GM21619 (cell line): ENCODE data around the gene PTPRN2.
"Not testable (repeated sequence)": the region's sequence is repeated elsewhere in the genome, so short reads cannot be mapped to it uniquely, and the experiment has no call there.

Source experiments
- ATAC-seq: cut with Tn5 transposase; IDR thresholded peaks from one replicate; pipeline ENCODE4 v1.9.1; 2021; ENCODE audit not compliant: unreplicated experiment

The PTPRN2 gene

GRCh38 chr7:158406801-158407200 lies 180.8 kb downstream of the PTPRN2 start:
- no peak for ATAC-seq

DNA sequence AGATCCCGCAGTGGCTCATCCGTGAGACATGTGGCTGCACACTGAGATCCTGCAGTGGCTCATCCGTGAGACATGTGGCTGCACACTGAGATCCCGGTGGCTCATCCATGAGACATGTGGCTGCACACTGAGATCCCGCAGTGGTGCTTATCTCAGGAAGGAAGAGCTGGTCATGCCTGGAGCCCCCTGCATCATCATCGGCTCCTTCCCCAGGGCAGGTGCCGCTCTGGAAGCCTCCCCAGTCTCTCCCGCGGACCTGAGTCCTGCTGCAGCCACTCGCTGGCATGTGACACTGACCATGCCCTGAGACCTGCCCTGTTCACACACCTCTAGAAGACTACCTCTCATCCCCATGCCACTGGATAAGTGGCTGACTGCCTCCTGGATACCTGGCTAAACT lies 181.3 kb downstream of the PTPRN2 start:
- ATAC-seq, result no peak

GRCh38 chr7:158405771-158406170 lies 181.9 kb downstream of the PTPRN2 start:
- ATAC-seq, result not testable (repeated sequence)

DNA sequence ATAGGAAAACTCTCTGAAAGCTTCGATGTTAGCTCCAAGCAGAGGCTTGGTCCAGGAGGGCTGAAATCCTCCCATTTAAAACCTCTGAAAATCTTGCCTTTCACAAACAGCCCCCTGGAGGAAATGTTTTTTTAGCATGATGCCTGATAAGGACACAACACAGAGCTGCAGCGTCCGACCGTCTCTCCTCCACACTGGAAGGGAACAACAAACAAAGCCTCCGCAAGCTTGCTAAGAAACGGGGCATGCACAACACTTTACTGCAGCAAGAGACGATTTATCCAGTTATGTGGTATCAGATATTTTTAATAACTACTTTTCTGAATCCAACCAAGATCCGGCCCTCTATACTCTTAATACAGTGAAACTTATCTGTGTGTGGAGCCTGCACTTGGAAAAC lies 182.3 kb downstream of the PTPRN2 start:
- ATAC-seq, result no peak

DNA sequence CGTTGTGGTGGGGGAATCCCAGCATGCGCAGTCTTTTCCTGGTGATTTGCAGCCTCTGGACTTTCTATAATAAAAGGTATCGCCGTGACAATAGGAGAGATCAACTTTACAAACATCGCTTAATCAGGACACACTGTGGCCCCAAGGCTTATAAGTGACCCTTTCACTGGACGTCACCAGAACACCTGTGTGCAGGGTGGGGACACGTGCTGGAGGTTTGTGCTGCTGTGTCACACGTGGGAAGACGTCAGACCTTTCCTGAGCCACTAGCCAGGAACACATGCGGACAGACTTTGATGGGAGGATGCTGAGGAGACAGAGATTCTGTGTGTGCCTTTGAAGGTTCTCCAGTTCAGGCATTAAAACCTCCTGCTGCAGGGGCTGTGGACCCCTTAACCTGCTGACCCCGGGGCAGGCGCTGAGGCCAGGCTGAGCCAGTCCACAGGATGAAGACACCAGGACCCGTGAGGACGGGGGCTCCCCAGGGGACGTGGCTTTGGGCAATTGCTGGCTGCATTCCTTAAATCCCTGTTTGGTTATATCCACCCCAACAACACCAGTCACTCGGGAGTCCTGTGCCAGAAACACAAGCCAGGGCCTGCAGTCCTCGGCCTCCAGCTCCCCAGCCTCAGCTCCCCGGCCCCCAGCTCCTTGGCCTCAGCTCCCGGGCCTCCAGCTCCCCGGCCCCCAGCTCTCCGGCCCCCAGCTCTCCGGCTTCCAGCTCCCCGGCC lies 183.4 kb downstream of the PTPRN2 start:
- ATAC-seq, result no peak

- ATAC-seq, result no peak
Measured at GRCh38 chr7:158403013-158403821, 184.4 kb downstream of the PTPRN2 start.

GRCh38 chr7:158402471-158402870 lies 185.2 kb downstream of the PTPRN2 start:
- no peak for ATAC-seq

GRCh38 chr7:158401826-158402225 lies 185.8 kb downstream of the PTPRN2 start:
- no peak for ATAC-seq

GRCh38 chr7:158401295-158401694 lies 186.3 kb downstream of the PTPRN2 start:
- no peak for ATAC-seq

- no peak for ATAC-seq
Measured at GRCh38 chr7:158400601-158401225, 186.9 kb downstream of the PTPRN2 start.

GRCh38 chr7:158399762-158400161 lies 187.9 kb downstream of the PTPRN2 start:
- no peak for ATAC-seq

GRCh38 chr7:158398750-158399149 lies 188.9 kb downstream of the PTPRN2 start:
- ATAC-seq, result no peak

- ATAC-seq, result no peak
Measured at GRCh38 chr7:158397885-158398284, 189.7 kb downstream of the PTPRN2 start.

- ATAC-seq, result no peak
Measured at GRCh38 chr7:158396982-158397862, 190.4 kb downstream of the PTPRN2 start.

DNA sequence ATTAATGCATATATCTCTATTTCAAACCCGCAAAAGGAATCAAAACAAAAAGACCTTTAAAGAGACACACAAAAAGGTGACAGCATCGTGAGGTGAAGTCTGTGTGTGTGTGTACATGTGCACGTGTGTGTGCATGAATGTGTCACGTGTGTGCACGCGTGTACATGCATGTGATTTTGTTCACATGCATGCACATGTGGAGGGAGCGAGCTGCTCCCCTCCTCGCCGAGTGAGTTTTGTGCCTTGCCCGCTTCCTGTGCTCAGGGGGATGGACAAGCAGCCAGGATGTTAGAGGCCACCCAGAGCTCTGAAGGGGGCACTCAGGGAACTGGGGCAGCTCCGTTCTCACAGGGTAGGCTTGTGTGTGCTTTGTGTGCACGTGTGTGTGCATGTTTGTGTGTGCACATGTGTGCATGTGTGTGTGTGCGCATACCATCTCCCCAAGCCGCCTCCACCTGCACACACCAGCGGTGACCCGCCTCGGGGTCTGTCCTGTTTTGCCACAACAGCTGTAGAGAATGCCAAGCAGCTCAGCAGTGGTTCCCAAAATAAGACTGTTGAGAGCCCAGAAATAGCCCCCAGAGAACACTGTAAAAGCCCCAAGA lies 191.2 kb downstream of the PTPRN2 start:
- ATAC-seq, result no peak

DNA sequence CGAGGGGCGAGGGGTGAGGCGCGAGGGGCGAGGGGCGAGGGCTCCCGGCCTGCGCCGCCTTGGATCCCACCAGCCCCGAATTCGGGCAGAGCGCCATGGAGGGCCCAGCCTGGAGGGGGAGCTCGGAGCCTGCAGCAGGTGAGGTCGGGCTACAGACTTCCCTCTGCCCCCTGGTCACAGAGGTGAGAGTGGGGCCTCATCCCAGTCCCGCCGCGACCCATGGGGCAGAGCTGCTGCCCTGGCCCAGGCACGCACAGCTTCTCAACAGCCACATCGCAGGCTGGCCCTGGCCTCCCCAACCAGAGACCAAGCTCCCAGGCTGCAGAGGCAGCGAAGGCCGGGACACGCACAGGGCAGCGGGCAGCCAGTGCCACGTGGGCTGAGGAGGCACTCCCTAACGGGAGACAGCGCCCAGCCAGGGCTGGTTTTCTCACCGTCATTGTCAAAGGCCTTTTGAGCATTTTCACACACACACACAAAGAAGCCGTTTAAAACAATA lies 191.8 kb downstream of the PTPRN2 start:
- no peak for ATAC-seq

DNA sequence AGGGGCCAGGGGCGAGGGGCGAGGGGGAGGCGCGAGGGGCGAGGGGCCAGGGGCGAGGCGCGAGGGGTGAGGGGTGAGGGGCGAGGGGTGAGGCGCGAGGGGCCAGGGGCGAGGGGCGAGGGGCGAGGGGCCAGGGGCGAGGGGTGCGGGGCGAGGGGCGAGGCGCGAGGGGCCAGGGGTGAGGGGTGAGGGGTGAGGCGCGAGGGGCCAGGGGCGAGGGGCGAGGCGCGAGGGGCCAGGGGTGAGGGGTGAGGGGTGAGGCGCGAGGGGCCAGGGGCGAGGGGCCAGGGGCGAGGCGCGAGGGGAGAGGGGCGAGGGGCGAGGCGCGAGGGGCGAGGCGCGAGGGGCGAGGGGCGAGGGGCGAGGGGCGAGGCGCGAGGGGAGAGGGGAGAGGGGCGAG lies 192.3 kb downstream of the PTPRN2 start:
- ATAC-seq, result no peak

DNA sequence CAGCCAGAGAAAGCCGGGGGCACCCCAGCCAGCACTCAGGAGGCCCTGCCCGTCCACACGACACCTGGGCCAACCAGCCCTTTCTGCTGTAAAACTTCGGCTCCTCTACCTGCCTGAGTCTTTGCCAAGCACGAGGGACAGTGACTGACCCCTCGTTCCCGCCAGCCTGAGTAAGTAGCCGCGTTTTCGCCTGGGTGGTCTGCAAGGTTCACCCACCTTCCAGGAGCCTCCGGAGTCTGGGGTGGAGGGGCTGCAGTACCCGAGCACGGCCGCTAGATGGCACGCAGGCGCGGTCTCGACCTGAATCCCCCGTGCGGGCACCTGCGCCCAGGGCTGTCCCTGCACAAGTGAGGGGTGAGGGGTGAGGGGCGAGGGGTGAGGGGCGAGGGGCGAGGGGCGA lies 192.7 kb downstream of the PTPRN2 start:
- ATAC-seq, result no peak

- ATAC-seq, result no peak
Measured at GRCh38 chr7:158393926-158394625, 193.5 kb downstream of the PTPRN2 start.

GRCh38 chr7:158392251-158392650 lies 195.4 kb downstream of the PTPRN2 start:
- ATAC-seq, result no peak
